Embryonic facial prominence (tissue), 1 donor: ENCODE results near the gene MDN1.

Source experiments
- DNase-seq: peaks from one replicate; pipeline ENCODE4 v3.0.0-alpha.2; 2016; ENCODE audit errors: extremely low spot score

MDN1 gene

GRCh38 chr6:89597988-89598387 lies 221.6 kb downstream of the MDN1 start:
- DNase-seq = no peak

GRCh38 chr6:89597372-89597771 lies 222.2 kb downstream of the MDN1 start:
- no peak for DNase-seq

DNA sequence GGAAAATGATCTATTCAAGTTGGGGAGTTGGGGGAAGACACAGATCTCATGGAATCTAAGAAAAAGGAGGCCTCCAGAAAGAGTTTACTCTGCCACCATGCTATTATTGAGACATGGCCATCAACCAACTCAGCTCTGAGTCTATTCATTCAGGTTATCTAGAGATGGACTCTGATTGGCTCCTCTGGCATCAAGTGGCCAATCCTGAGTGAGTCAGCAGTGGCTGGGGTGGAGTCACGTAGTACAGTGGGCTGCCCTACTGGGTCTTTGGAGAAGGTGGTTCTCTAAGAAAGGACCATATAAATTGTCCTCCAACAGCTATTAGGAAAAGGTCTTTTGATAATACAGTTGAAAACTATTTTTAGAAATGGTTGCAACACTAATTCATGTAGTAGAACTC lies 223.1 kb downstream of the MDN1 start:
- no peak for DNase-seq

GRCh38 chr6:89596056-89596455 lies 223.5 kb downstream of the MDN1 start:
- DNase-seq = no peak
